Measurements from ENCODE around the gene ASXL2.

ASXL2 gene

GRCh38 chr2:25684577-25685473 is 193.5 kb downstream of the ASXL2 start:
- DNase-seq: no peak
